GM12872 (cell line): ENCODE measurements around the gene NOL9.

Source experiments
- CTCF ChIP-seq: IDR thresholded peaks from 3 replicates; pipeline ENCODE4 v1.5.1; 2011; ENCODE audit warnings: low read depth, mild to moderate bottlenecking, low read length, moderate library complexity; ENCODE audit not compliant: insufficient read depth

Gene NOL9

GRCh38 chr1:6497867-6498575 lies 56.3 kb downstream of the NOL9 start:
- TF ChIP-seq CTCF = no peak

GRCh38 chr1:6497215-6497866 lies 57.0 kb downstream of the NOL9 start:
- no peak for TF ChIP-seq CTCF

DNA sequence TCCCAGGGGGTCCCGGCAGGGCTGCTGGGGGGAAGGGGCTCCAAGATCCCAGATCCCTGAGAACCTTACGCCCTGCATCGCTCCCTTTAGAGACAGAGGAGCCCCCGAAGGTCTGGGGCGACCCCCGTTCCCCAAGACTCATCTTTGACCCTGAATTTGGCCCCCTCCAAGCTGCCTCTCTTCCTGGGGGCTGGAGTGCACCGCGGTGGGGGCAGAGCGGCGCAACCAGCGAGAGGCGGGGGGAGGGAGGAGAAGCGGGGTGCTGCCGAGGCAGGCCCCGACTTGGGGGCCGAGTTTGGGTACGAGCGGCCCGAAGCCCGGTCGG lies 57.5 kb downstream of the NOL9 start:
- TF ChIP-seq CTCF = no peak

GRCh38 chr1:6496365-6496721 lies 58.0 kb downstream of the NOL9 start:
- TF ChIP-seq CTCF = no peak

- TF ChIP-seq CTCF = no peak
Observed at GRCh38 chr1:6495540-6496364, 58.6 kb downstream of the NOL9 start.

DNA sequence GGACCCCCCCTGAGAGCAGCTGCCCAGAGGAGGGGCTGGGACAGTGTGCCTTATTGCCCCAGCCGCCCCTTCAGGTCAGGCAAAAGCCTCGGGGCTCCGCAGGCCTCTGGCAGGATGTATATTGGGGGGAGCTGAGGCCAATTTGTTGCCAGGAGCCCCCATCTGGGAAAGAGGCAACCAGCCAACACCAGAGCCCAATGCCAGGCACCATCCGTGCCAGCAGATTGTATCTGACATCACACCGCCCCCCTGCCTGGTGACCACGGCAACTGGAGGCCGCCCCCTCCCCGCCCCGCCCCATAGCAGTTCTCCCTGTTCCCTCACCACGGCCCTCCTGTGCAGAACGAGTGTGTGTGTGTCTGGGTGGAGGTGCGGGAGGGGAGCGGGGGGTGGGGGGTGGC lies 59.3 kb downstream of the NOL9 start:
- TF ChIP-seq CTCF = no peak

- no peak for TF ChIP-seq CTCF
Observed at GRCh38 chr1:6494627-6495026, 59.7 kb downstream of the NOL9 start.
